Psoas muscle (tissue), 8 donors: Measurements from ENCODE around the gene PRKAG2. TPM values are rescaled to one million over a fixed set of nuclear protein-coding genes. Genes with fewer than 3 reads are reported as not detected.
"Not testable (repeated sequence)": the region's sequence is repeated elsewhere in the genome, so short reads cannot be mapped to it uniquely, and the experiment has no call there.

ENCODE experiments used
- ATAC-seq, 4 donors: fragments of 200-7000 bp; cut with Tn5 transposase; one replicate each; pipeline ENCODE4 v1.9.1; 2020; ENCODE audit warnings: moderate library complexity in 3 of 4, mild to moderate bottlenecking in 2 of 4
- DNase-seq, 2 donors: peaks; one replicate each; pipeline ENCODE4 v3.0.0-alpha.2; 2020
- H3K27ac ChIP-seq: fragments of 200-600 bp; one replicate; pipeline ENCODE4 v1.8.0; 2022
- H3K27me3 ChIP-seq, 3 donors: fragments of 200-600 bp in 1 of 3; one replicate each; pipeline versions ENCODE4 v1.6.1 to v1.8.0; 2013 to 2022; ENCODE audit warnings: low read length in 2 of 3, mild to moderate bottlenecking in 2 of 3, moderate library complexity in 1 of 3; ENCODE audit not compliant: insufficient read depth in 3 of 3
- H3K36me3 ChIP-seq, 2 donors: fragments of 200-600 bp in 1 of 2; one replicate each; pipeline versions ENCODE4 v1.6.1 to v1.8.0; 2013 to 2022; ENCODE audit warnings: low read depth in 1 of 2, mild to moderate bottlenecking in 1 of 2, moderate library complexity in 1 of 2; ENCODE audit not compliant: insufficient read depth in 1 of 2
- H3K4me1 ChIP-seq: fragments of 200-600 bp; one replicate; pipeline ENCODE4 v1.8.0; 2022
- H3K4me3 ChIP-seq: fragments of 200-600 bp; one replicate; pipeline ENCODE4 v1.8.0; 2022; ENCODE audit warnings: mild to moderate bottlenecking
- H3K9me3 ChIP-seq: fragments of 200-600 bp; one replicate; pipeline ENCODE4 v1.8.0; 2022
- WGBS, 3 donors: extraction: QIAGEN DNeasy Blood & Tissue Kit; methylation state at CpG; one replicate each; pipeline versions ENCODE4 v1.1.6 to v1.1.7; 2013; 5-methylcytosine and 5-hydroxymethylcytosine counted together
- intact Hi-C, 2 donors: fragments of 100-400 bp; cut with DNase I; formaldehyde crosslinking; loops; one replicate each; pipeline versions ENCODE4 v1.11.0 to v1.14.2; 2022
- polyA plus RNA-seq, 3 donors: library from polyadenylated mRNA; stranded (reverse); fragments of 200-250 nt; gene quantifications; one replicate each; pipeline ENCODE4 v1.2.3, GENCODE V29; 2013
- total RNA-seq, 4 donors: library from RNA; stranded (reverse); fragmentation: NEBNext Ultra II Directional in 2 of 4; extraction: Animal tissue kit (Norgen Biotek cat#: 25700) in 2 of 4; gene quantifications; one replicate each; pipeline versions ENCODE4 v1.2.1 to v1.2.4, GENCODE V29; 2021 to 2023
- TF ChIP-seq, protein P1 (sequence below): fragments of 200-600 bp; IDR thresholded peaks from one replicate; pipeline ENCODE4 v1.8.0; 2022; ENCODE audit warnings: antibody characterized with exemption
- donor health status: healthy with polysubstance abuse.
- donor health status: DM: no; HTN: no; CAD: no; lungs with moderate emphysema.
- donor health status: Bipolar disorder and iron deficiency.
- donor health status: healthy.
- donor health status: DM: yes; HTN: yes; CAD: no.
- donor health status: DM: no; HTN: no; CAD: no.
- donor health status: DM: no; HTN: no; CAD: no.
- donor health status: DM: yes; HTN: yes; CAD: no.

PRKAG2 gene
- total and polyA plus RNA-seq, 7 donors = 9.3 to 143 (median 19.8) TPM

DNA sequence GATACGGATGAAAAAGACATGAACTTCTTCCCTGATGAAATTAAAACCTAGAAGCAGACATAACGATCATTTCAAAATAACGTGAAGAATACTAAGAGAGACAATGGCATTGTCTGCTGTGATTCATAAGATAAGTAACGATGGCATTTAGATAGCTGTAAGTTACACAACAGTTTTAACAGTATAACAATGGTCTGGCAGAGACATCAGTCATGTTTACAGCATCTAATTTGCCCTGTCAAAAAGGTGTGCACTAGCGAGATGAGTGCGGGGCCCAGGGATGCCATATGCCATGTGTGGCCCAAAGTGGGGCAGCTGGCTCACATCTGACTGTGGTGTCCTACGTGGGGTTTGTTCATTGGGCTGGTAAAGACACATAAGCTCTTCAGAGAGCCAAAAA, 301.5 kb downstream of the PRKAG2 start:
- Histone ChIP-seq H3K27me3 (peaks cover 0 to 2% (median 0%) of the 10 kb centered on the region in 3 donors), H3K27ac (no peak overlapping the region), H3K36me3 (peaks cover 0 to 11% of the 10 kb centered on the region in 2 donors), H3K9me3 (no peaks in the 10 kb centered on the region), H3K4me3 (no peak overlapping the region), H3K4me1 (no peaks in the 10 kb centered on the region)
- intact Hi-C loops = no loop called here
- DNase-seq = no peak
- WGBS, 3 donors = 88 to 91% (median 89%) methylated on average over 7 of the region's 7 CpGs
- TF ChIP-seq, protein P1, sequence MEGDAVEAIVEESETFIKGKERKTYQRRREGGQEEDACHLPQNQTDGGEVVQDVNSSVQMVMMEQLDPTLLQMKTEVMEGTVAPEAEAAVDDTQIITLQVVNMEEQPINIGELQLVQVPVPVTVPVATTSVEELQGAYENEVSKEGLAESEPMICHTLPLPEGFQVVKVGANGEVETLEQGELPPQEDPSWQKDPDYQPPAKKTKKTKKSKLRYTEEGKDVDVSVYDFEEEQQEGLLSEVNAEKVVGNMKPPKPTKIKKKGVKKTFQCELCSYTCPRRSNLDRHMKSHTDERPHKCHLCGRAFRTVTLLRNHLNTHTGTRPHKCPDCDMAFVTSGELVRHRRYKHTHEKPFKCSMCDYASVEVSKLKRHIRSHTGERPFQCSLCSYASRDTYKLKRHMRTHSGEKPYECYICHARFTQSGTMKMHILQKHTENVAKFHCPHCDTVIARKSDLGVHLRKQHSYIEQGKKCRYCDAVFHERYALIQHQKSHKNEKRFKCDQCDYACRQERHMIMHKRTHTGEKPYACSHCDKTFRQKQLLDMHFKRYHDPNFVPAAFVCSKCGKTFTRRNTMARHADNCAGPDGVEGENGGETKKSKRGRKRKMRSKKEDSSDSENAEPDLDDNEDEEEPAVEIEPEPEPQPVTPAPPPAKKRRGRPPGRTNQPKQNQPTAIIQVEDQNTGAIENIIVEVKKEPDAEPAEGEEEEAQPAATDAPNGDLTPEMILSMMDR = no peak
- no peak for ATAC-seq

DNA sequence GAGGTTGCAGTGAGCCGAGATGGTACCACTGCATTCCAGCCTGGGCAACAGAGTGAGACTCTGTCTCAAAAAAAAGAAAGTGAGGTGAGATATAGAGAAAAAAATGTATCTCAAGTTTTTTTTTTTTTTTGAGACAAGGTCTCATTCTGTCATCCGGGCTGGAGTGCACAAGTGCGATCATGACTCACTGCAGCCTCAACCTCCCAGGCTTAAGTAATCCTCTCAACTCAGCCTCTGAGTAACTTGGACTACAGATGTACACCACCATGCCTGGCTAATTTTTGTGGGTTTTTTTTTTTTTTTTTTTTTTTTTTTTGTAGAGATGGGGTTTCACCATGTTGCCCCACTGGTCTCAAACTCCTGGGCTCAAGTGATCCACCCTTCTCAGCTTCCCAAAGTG, 303.9 kb downstream of the PRKAG2 start:
- DNase-seq, H3K9me3 ChIP-seq, H3K4me1 ChIP-seq, H3K27me3 ChIP-seq, H3K27ac ChIP-seq, H3K4me3 ChIP-seq, ATAC-seq, intact Hi-C loops: not testable (repeated sequence)
- H3K36me3 ChIP-seq = peaks cover 0 to 14% of the 10 kb centered on the region in 2 donors
- WGBS, 3 donors = 92 to 95% (median 93%) methylated on average over 3 of the region's 3 CpGs

DNA sequence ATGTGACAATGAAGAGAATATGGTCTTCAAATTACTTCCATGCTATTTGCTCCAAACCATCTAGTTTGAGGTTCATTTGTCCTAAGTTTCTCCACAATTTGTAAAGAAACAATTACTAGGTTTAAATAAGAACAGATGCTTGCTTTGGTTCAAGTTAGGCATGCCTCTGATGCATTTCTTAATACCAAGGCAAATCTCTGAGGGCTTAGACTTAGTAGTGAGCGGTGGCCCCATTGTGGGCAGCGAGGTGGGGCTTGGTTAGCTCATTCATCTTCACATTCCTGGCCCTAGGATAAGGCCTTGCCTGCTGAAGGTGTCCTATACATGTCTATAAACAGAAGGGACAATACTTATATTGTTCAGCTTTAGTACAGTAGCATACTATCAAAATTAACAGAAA, 304.8 kb downstream of the PRKAG2 start:
- no peaks in the 10 kb centered on the region for H3K27me3 ChIP-seq
- ATAC-seq (no peak), DNase-seq (no peak)
- 94 to 97% (median 97%) methylated on average over 2 of the region's 2 CpGs for WGBS, 3 donors
- TF ChIP-seq, protein P1 = no peak
- peaks cover 0 to 14% of the 10 kb centered on the region in 2 donors for H3K36me3 ChIP-seq
- no peak overlapping the region for H3K4me3 ChIP-seq
- intact Hi-C loops = no loop called here
- H3K9me3 ChIP-seq = no peaks in the 10 kb centered on the region
- H3K27ac ChIP-seq = no peak overlapping the region
- no peaks in the 10 kb centered on the region for H3K4me1 ChIP-seq

DNA sequence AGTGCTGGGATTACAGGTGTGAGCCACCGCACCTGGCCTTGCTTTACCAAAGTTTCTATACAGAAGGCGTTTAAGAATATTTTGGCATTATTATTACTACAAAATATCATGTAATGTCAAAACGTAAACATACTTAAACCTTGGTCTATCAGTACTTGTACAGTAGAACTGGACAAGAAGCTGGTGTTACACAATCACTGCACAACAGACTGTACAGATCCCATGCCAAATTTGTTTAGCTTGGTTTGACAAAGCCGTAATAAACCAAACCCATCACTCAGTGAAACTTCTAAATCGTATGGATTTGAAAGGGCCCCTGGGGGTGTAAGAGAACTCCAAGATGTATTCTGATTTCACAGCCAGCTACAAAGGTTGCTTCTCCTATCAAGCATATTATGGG, 305.4 kb downstream of the PRKAG2 start:
- TF ChIP-seq, protein P1 = no peak
- Histone ChIP-seq H3K27me3 (no peaks in the 10 kb centered on the region), H3K4me1 (no peaks in the 10 kb centered on the region), H3K4me3 (no peak overlapping the region), H3K36me3 (peaks cover 0 to 14% of the 10 kb centered on the region in 2 donors), H3K9me3 (no peaks in the 10 kb centered on the region), H3K27ac (no peak overlapping the region)
- 88 to 94% (median 93%) methylated on average over 5 of the region's 5 CpGs for WGBS, 3 donors
- ATAC-seq = no peak
- DNase-seq = no peak
- intact Hi-C loops = loop anchor here in 1 of 2 donors (2.0 kb wide), 1 partner anchor 187 kb away; no protein-coding TSS in a partner anchor

DNA sequence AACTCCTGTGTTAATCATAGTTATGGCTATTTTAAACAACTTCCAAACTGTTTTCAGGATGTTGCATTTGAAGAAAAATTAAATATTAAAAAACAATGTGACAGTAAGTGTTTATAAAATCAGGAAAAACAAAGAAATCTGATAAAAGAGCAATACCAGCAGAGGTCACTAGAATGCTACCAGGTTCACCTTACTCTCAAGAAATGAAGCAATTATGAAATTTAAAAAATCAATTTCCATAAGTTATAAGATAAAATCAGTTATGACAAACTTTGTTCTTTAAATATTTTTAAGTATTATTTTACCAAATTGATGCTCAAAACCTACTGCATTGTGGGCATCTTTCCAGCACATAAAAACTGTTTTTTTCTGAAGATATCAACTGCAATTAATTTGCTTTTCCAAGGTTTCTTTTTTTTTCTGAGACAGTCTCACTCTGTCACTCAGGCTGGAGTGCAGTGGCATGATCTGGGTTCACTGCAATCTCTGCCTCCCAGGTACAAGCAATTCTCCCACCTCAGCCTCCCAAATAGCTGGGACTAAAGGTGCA, 306.5 kb downstream of the PRKAG2 start:
- Histone ChIP-seq H3K27me3 (no peaks in the 10 kb centered on the region), H3K4me1 (no peaks in the 10 kb centered on the region), H3K36me3 (peaks cover 0 to 14% of the 10 kb centered on the region in 2 donors), H3K4me3 (no peak overlapping the region), H3K9me3 (no peaks in the 10 kb centered on the region), H3K27ac (no peak overlapping the region)
- intact Hi-C loops = loop anchor here in 1 of 2 donors (2.0 kb wide), 1 partner anchor 188 kb away; no protein-coding TSS in a partner anchor
- TF ChIP-seq, protein P1 = peak; percentile 44
- DNase-seq (no peak), ATAC-seq (no peak)
